ENCODE measurements around the gene INO80E. TPM values are rescaled to one million over a fixed set of nuclear protein-coding genes. Genes with fewer than 3 reads are reported as not detected.
"Not testable (repeated sequence)": the region's sequence is repeated elsewhere in the genome, so short reads cannot be mapped to it uniquely, and the experiment has no call there.

INO80E gene
- total RNA-seq, 1 experiment from 2014 or later: 67.7 TPM

- H4K20me1 ChIP-seq (ENCODE audit: insufficient read depth, low read depth, low read length); H3K4me3 ChIP-seq (ENCODE audit: low read length); H3K9me3 ChIP-seq (ENCODE audit: low read length); H3K27me3 ChIP-seq (ENCODE audit: low read length); H3K4me1 ChIP-seq (ENCODE audit: low read length); DNase-seq; H3K9me2 ChIP-seq (replicated peaks; ENCODE audit: insufficient read depth, low read length); H3K27ac ChIP-seq (ENCODE audit: low read length); H3K36me3 ChIP-seq (ENCODE audit: insufficient read depth, low read length); H3K9ac ChIP-seq (ENCODE audit: low read length); H3K4me2 ChIP-seq (ENCODE audit: low read depth, low read length, poor library complexity, severe bottlenecking); H2AFZ ChIP-seq (ENCODE audit: low read length); H3K79me2 ChIP-seq (ENCODE audit: low read length): not testable (repeated sequence)
These were observed 19.4 kb downstream of the INO80E start for GRCh38 chr16:30015450-30015849.

- no peaks in the 10 kb centered on the region for H3K9me3 ChIP-seq (ENCODE audit: low read length)
- H3K27ac ChIP-seq (ENCODE audit: low read length): no peak overlapping the region
- no peaks in the 10 kb centered on the region for H3K27me3 ChIP-seq (ENCODE audit: low read length)
- H3K4me3 ChIP-seq (ENCODE audit: low read length): no peak overlapping the region
- no peaks in the 10 kb centered on the region for H3K9me2 ChIP-seq (replicated peaks; ENCODE audit: insufficient read depth, low read length)
- H3K4me2 ChIP-seq (ENCODE audit: low read depth, low read length, poor library complexity, severe bottlenecking): no peak overlapping the region
- H3K9ac ChIP-seq (ENCODE audit: low read length): no peak overlapping the region
- H4K20me1 ChIP-seq (ENCODE audit: insufficient read depth, low read depth, low read length): no peaks in the 10 kb centered on the region
- no peak overlapping the region for H2AFZ ChIP-seq (ENCODE audit: low read length)
- H3K36me3 ChIP-seq (ENCODE audit: insufficient read depth, low read length): no peaks in the 10 kb centered on the region
- no peak for DNase-seq
- peaks cover 5% of the 10 kb centered on the region for H3K4me1 ChIP-seq (ENCODE audit: low read length)
- H3K79me2 ChIP-seq (ENCODE audit: low read length): no peaks in the 10 kb centered on the region
These were observed 20.7 kb downstream of the INO80E start for GRCh38 chr16:30016555-30017276.

- no peaks in the 10 kb centered on the region for H3K27me3 ChIP-seq (ENCODE audit: low read length)
- no peak overlapping the region for H3K27ac ChIP-seq (ENCODE audit: low read length)
- DNase-seq: no peak
- H3K4me3 ChIP-seq (ENCODE audit: low read length): no peak overlapping the region
- H3K9me2 ChIP-seq (replicated peaks; ENCODE audit: insufficient read depth, low read length): no peaks in the 10 kb centered on the region
- H3K4me2 ChIP-seq (ENCODE audit: low read depth, low read length, poor library complexity, severe bottlenecking): no peak overlapping the region
- peaks cover 5% of the 10 kb centered on the region for H3K4me1 ChIP-seq (ENCODE audit: low read length)
- no peak overlapping the region for H3K9ac ChIP-seq (ENCODE audit: low read length)
- no peaks in the 10 kb centered on the region for H3K36me3 ChIP-seq (ENCODE audit: insufficient read depth, low read length)
- no peak overlapping the region for H2AFZ ChIP-seq (ENCODE audit: low read length)
- H3K79me2 ChIP-seq (ENCODE audit: low read length): no peaks in the 10 kb centered on the region
- no peaks in the 10 kb centered on the region for H3K9me3 ChIP-seq (ENCODE audit: low read length)
- no peaks in the 10 kb centered on the region for H4K20me1 ChIP-seq (ENCODE audit: insufficient read depth, low read depth, low read length)
These were observed 21.2 kb downstream of the INO80E start for GRCh38 chr16:30017277-30017656.

- not testable (repeated sequence) for DNase-seq
These were observed 21.9 kb downstream of the INO80E start for GRCh38 chr16:30017937-30018336.

GRCh38 chr16:30018731-30019158, 22.7 kb downstream of the INO80E start:
- H3K4me2 ChIP-seq (ENCODE audit: low read depth, low read length, poor library complexity, severe bottlenecking): no peak overlapping the region
- H4K20me1 ChIP-seq (ENCODE audit: insufficient read depth, low read depth, low read length): no peaks in the 10 kb centered on the region
- no peaks in the 10 kb centered on the region for H3K9me2 ChIP-seq (replicated peaks; ENCODE audit: insufficient read depth, low read length)
- no peak for DNase-seq
- no peaks in the 10 kb centered on the region for H3K27me3 ChIP-seq (ENCODE audit: low read length)
- no peaks in the 10 kb centered on the region for H3K79me2 ChIP-seq (ENCODE audit: low read length)
- no peak overlapping the region for H3K27ac ChIP-seq (ENCODE audit: low read length)
- no peak overlapping the region for H2AFZ ChIP-seq (ENCODE audit: low read length)
- H3K4me3 ChIP-seq (ENCODE audit: low read length): no peak overlapping the region
- no peak overlapping the region for H3K9ac ChIP-seq (ENCODE audit: low read length)
- no peaks in the 10 kb centered on the region for H3K9me3 ChIP-seq (ENCODE audit: low read length)
- H3K36me3 ChIP-seq (ENCODE audit: insufficient read depth, low read length): no peaks in the 10 kb centered on the region
- H3K4me1 ChIP-seq (ENCODE audit: low read length): peaks cover 5% of the 10 kb centered on the region

More at GRCh38 chr16:30017937-30018336, 21.9 kb downstream of the INO80E start:
- H3K4me3 ChIP-seq (ENCODE audit: low read length); H2AFZ ChIP-seq (ENCODE audit: low read length); H3K9me2 ChIP-seq (replicated peaks; ENCODE audit: insufficient read depth, low read length); H3K79me2 ChIP-seq (ENCODE audit: low read length); H3K27me3 ChIP-seq (ENCODE audit: low read length); H3K9ac ChIP-seq (ENCODE audit: low read length); H3K9me3 ChIP-seq (ENCODE audit: low read length); H4K20me1 ChIP-seq (ENCODE audit: insufficient read depth, low read depth, low read length); H3K4me1 ChIP-seq (ENCODE audit: low read length); H3K36me3 ChIP-seq (ENCODE audit: insufficient read depth, low read length); H3K27ac ChIP-seq (ENCODE audit: low read length); H3K4me2 ChIP-seq (ENCODE audit: low read depth, low read length, poor library complexity, severe bottlenecking): not testable (repeated sequence)

GRCh38 chr16:30022887-30023286, 26.8 kb downstream of the INO80E start, which contains the start of gene C16orf92:
C16orf92 (plus strand) TSS chr16:30023198; CDS start chr16:30023341, 143 bp downstream.
- Histone ChIP-seq H3K9me3 (ENCODE audit: low read length) (no peaks in the 10 kb centered on the region), H3K4me1 (ENCODE audit: low read length) (peaks cover 5% of the 10 kb centered on the region), H2AFZ (ENCODE audit: low read length) (no peak within 1 kb of the TSS), H3K4me3 (ENCODE audit: low read length) (no peak within 1 kb of the TSS), H3K27me3 (ENCODE audit: low read length) (no peaks in the 10 kb centered on the region), H3K9ac (ENCODE audit: low read length) (no peak within 1 kb of the TSS), H3K36me3 (ENCODE audit: insufficient read depth, low read length) (no peaks in the 10 kb centered on the region), H3K27ac (ENCODE audit: low read length) (no peak within 1 kb of the TSS), H4K20me1 (ENCODE audit: insufficient read depth, low read depth, low read length) (no peaks in the 10 kb centered on the region), H3K4me2 (ENCODE audit: low read depth, low read length, poor library complexity, severe bottlenecking) (no peak within 1 kb of the TSS), H3K9me2 (replicated peaks; ENCODE audit: insufficient read depth, low read length) (no peaks in the 10 kb centered on the region), H3K79me2 (ENCODE audit: low read length) (no peaks in the 10 kb centered on the region)
- no peak for DNase-seq

GRCh38 chr16:30023586-30023985, 27.5 kb downstream of the INO80E start:
- H3K9me3 ChIP-seq (ENCODE audit: low read length): no peaks in the 10 kb centered on the region
- H3K4me2 ChIP-seq (ENCODE audit: low read depth, low read length, poor library complexity, severe bottlenecking): no peak overlapping the region
- H3K27ac ChIP-seq (ENCODE audit: low read length): no peak overlapping the region
- H3K27me3 ChIP-seq (ENCODE audit: low read length): no peaks in the 10 kb centered on the region
- peaks cover 5% of the 10 kb centered on the region for H3K4me1 ChIP-seq (ENCODE audit: low read length)
- H3K9ac ChIP-seq (ENCODE audit: low read length): no peak overlapping the region
- H3K9me2 ChIP-seq (replicated peaks; ENCODE audit: insufficient read depth, low read length): no peaks in the 10 kb centered on the region
- H2AFZ ChIP-seq (ENCODE audit: low read length): no peak overlapping the region
- H4K20me1 ChIP-seq (ENCODE audit: insufficient read depth, low read depth, low read length): no peaks in the 10 kb centered on the region
- DNase-seq: no peak
- H3K79me2 ChIP-seq (ENCODE audit: low read length): no peaks in the 10 kb centered on the region
- no peak overlapping the region for H3K4me3 ChIP-seq (ENCODE audit: low read length)
- no peaks in the 10 kb centered on the region for H3K36me3 ChIP-seq (ENCODE audit: insufficient read depth, low read length)

- no peak overlapping the region for H2AFZ ChIP-seq (ENCODE audit: low read length)
- H3K27me3 ChIP-seq (ENCODE audit: low read length): no peaks in the 10 kb centered on the region
- peaks cover 5% of the 10 kb centered on the region for H3K4me1 ChIP-seq (ENCODE audit: low read length)
- no peaks in the 10 kb centered on the region for H3K36me3 ChIP-seq (ENCODE audit: insufficient read depth, low read length)
- no peak overlapping the region for H3K4me3 ChIP-seq (ENCODE audit: low read length)
- H3K9me2 ChIP-seq (replicated peaks; ENCODE audit: insufficient read depth, low read length): no peaks in the 10 kb centered on the region
- no peak overlapping the region for H3K9ac ChIP-seq (ENCODE audit: low read length)
- no peaks in the 10 kb centered on the region for H3K9me3 ChIP-seq (ENCODE audit: low read length)
- 0 out of 2 replicates have a peak, but pooled peaks cover 3% of the 10 kb centered on the region for H4K20me1 ChIP-seq (ENCODE audit: insufficient read depth, low read depth, low read length)
- no peak overlapping the region for H3K27ac ChIP-seq (ENCODE audit: low read length)
- no peak for DNase-seq
- H3K79me2 ChIP-seq (ENCODE audit: low read length): no peaks in the 10 kb centered on the region
- no peak overlapping the region for H3K4me2 ChIP-seq (ENCODE audit: low read depth, low read length, poor library complexity, severe bottlenecking)
These were observed 28.4 kb downstream of the INO80E start for GRCh38 chr16:30024451-30024850.
